Omental fat pad (tissue), 4 donors: ENCODE results near the gene RAB40B. TPM values are rescaled to one million over a fixed set of nuclear protein-coding genes. Genes with fewer than 3 reads are reported as not detected.

Source experiments
- ATAC-seq: fragments of 150-250 bp; one replicate; pipeline ENCODE4 v1.9.1; 2016; ENCODE audit warnings: mild to moderate bottlenecking, moderate library complexity; ENCODE audit not compliant: low FRiP score
- DNase-seq: peaks from one replicate; pipeline ENCODE4 v3.0.0-alpha.2; 2019; ENCODE audit warnings: low spot score
- total RNA-seq, 4 donors: library from RNA; depleted of rRNA; stranded (reverse); fragments of >200 nt; gene quantifications; one replicate each; pipeline ENCODE4 v1.1.0, GENCODE V29; 2016
- TF ChIP-seq, protein P1 (sequence below), 3 donors: fragments of 450-650 bp; IDR thresholded peaks; one replicate each; pipeline ENCODE4 v1.5.1; 2016 to 2017; ENCODE audit warnings: antibody characterized with exemption in 3 of 3, mild to moderate bottlenecking in 3 of 3, moderate library complexity in 2 of 3

The RAB40B gene
- total RNA-seq, 4 donors from 2014 or later: 8.0 to 12.3 (median 9.6) TPM

GRCh38 chr17:82623707-82624106 is 74.8 kb downstream of the RAB40B start:
- TF ChIP-seq, protein P1, sequence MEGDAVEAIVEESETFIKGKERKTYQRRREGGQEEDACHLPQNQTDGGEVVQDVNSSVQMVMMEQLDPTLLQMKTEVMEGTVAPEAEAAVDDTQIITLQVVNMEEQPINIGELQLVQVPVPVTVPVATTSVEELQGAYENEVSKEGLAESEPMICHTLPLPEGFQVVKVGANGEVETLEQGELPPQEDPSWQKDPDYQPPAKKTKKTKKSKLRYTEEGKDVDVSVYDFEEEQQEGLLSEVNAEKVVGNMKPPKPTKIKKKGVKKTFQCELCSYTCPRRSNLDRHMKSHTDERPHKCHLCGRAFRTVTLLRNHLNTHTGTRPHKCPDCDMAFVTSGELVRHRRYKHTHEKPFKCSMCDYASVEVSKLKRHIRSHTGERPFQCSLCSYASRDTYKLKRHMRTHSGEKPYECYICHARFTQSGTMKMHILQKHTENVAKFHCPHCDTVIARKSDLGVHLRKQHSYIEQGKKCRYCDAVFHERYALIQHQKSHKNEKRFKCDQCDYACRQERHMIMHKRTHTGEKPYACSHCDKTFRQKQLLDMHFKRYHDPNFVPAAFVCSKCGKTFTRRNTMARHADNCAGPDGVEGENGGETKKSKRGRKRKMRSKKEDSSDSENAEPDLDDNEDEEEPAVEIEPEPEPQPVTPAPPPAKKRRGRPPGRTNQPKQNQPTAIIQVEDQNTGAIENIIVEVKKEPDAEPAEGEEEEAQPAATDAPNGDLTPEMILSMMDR (IDR thresholded peaks at IDR 0.05): no peak
- DNase-seq (no peak), ATAC-seq (no peak)

DNA sequence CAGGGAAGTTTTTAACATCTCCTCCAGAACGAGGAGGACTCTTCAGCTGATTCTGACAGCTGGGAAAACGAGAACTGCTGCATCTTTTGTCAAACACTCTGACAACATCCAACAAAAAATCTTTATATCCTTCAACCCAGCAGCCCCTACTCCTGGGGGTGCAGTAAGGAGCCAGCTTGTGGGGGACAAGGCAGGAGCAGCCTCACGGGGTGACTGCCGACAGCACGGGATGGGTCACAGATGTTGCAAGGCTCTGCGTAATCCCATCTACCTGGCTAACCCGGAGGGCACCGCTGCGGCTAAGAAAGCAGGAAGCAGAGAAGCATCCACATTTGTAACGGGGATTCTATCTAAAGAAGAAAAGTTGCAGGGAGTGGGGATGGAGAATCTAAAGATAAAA is 78.9 kb downstream of the RAB40B start:
- TF ChIP-seq, protein P1 (IDR thresholded peaks at IDR 0.05): no peak
- DNase-seq (no peak), ATAC-seq (no peak)

DNA sequence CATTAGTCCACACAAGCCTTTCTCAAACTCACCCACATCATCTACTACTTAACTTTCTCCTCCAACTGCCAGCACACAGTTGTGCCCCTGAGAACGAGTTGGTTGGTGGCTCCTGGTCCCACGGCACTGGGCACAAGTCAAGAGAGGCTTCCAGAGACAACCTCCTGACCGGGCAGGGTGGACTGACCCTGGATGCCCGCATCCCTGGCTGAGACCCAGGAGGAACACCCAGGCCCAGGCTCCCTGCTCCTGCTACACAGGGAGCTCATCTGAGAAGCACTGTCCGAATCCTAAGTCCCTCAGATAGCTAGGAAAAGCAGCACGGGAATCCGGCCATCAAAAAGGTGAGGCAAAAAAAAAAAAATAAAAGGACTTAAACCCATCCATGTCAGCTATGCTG is 79.3 kb downstream of the RAB40B start:
- DNase-seq: no peak
- TF ChIP-seq, protein P1 (IDR thresholded peaks at IDR 0.05): no peak
- no peak for ATAC-seq

GRCh38 chr17:82616021-82616711 is 82.3 kb downstream of the RAB40B start:
- DNase-seq (no peak), ATAC-seq (no peak)
- TF ChIP-seq, protein P1 (IDR thresholded peaks at IDR 0.05): no peak

DNA sequence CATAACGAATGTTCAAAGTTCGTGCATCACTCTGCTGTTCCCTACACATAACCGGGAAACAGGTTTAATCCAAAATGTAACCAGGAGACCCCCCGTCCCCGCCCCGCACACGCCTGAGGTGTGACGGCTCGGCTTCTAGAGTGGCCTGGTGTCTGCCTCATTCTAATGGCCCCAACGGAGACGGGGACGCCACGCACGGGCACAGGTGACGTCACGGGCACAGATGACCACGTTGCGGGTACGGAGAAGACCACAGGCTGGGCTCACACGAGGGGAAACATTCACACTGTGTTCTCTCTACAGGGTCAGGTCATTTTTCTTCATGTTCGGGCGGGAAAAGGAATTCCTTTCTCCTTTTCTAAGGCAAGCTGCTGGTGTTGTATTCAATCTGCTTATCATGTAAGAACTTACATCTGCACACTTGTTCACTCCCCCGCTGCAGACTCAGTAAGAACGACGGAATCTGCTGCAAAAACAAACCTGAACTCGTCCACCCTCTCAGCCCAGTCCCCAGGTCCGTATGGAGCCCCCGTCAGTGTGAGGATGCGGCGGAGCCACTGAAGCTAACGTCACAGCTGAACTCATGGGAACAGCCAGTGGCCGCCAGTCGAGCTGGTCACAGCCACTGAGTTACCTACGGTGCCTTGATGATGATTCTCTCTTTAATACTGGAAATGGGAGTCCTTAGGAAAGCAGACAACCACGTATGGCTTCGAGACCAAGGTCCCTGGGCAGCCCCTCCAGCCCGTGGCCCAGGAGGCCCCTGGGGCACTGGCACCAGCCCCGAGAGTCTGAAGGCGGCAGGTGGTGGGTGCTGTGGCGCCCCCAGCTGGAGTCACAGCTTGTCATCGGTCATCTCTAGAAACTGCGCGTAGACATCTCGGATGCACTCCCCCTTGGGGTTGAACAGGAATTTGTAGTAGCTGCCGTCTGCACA is 83.1 kb downstream of the RAB40B start:
- DNase-seq (no peak), ATAC-seq (no peak)
- TF ChIP-seq, protein P1 (IDR thresholded peaks at IDR 0.05): no peak

DNA sequence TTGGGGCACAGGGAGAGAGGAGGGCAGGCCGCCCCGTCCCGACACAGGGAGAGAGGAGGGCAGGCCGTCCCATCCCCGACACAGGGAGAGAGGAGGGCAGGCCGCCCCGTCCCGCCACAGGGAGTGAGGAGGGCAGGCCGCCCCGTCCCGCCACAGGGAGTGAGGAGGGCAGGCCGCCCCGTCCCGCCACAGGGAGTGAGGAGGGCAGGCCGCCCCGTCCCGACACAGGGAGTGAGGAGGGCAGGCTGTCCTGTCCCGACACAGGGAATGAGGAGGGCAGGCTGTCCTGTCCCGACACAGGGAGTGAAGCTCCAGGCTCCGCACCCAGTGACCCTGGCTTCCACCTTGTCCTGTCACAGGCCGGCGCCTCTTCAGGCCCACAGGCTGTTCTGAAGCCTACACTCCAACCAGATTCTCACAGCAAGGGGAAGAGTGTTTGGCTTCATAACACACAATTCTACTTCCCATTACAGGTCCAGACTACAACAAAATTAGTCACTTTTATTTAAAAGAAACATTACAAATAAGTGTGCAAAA is 84.3 kb downstream of the RAB40B start:
- DNase-seq: no peak
- TF ChIP-seq, protein P1 (IDR thresholded peaks at IDR 0.05): no peak
- no peak for ATAC-seq
